ENCODE data around the gene ABO. TPM values are rescaled to one million over a fixed set of nuclear protein-coding genes. Genes with fewer than 3 reads are reported as not detected.

ABO gene
- total RNA-seq (ENCODE audit: low replicate concordance) = 3.7 and 5.6 TPM in 2 replicates
- long read RNA-seq, partial matches to known transcripts = 0 of 3 reads
- long read RNA-seq, other reads (novel, unspliced or antisense) = 3 of 3 reads

DNA sequence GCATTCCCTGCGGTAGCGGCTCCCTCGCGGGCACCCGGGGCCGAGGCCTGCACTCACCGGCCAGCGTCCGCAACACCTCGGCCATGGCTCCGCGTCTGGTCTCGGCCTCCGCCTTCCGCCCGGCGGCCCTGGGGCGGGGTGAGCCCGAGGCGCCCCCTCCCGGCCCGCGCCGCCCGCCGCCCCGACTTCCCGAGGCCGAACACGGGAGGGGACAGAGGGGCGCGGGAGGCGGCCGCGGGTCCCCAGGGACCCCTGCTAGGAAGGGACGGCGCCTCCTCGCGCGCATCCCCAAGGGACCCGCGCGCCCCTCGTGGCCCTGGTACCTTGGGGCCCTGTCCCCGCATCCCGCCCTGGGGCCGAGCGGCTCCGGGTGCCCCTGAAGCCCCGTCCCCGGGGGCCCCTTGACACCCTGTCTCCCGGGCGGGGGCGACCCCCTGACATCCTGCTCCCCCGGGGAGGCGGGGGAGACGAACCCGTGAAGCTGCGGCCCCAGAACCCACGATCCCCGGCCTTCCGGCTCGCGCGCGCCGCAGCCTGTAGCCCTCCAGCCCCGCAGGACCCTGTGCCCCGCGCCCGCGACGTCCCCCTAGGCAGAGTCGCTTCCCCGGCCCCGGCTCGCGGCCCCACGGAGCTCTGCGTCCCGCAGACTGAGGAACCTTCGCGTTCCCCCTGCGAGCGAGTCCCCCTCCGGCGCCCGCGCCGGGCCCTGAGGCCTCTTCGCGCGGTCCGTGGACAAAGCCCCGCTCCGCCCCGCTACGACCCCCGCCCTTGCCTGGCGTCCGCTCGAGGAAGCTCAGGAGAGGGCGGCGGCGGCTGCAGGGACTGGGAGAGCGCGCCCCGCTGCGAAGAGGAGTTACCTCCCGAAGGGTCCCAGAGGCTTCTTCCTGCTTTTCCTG is at the start of gene ABO:
ABO (minus strand) TSS at position 97 of the 896 bp plus-strand sequence.
- DNase-seq (ENCODE audit: extremely low spot score, unreplicated experiment) = peak; percentile 70
- Mint-ChIP-seq H3K27ac (no peak within 1 kb of the TSS), H3K4me3 (peak within 1 kb of the TSS; percentile 82), H3K9me3 (no peaks in the 10 kb centered on the region), H3K4me1 (ENCODE audit: unreplicated experiment) (peaks cover 7% of the 10 kb centered on the region), H3K27me3 (peaks cover 68% of the 10 kb centered on the region), H3K36me3 (no peaks in the 10 kb centered on the region)
- no peak for TF ChIP-seq CTCF (conservative IDR thresholded peaks at IDR 0.05)

GRCh38 chr9:133323991-133324703 is 49.1 kb upstream of the ABO start:
- no peak for TF ChIP-seq CTCF (conservative IDR thresholded peaks at IDR 0.05)
- Mint-ChIP-seq H3K36me3 (peaks cover 4% of the 10 kb centered on the region), H3K27ac (no peak overlapping the region), H3K27me3 (no peaks in the 10 kb centered on the region), H3K4me3 (no peak overlapping the region), H3K4me1 (ENCODE audit: unreplicated experiment) (no peaks in the 10 kb centered on the region), H3K9me3 (peaks cover 5% of the 10 kb centered on the region)
- no peak for DNase-seq (ENCODE audit: extremely low spot score, unreplicated experiment)

- H3K36me3 Mint-ChIP-seq = no peaks in the 10 kb centered on the region
- peaks cover 2% of the 10 kb centered on the region for H3K27me3 Mint-ChIP-seq
- no peak for TF ChIP-seq CTCF (conservative IDR thresholded peaks at IDR 0.05)
- H3K9me3 Mint-ChIP-seq = peaks cover 5% of the 10 kb centered on the region
- no peak overlapping the region for H3K4me3 Mint-ChIP-seq
- H3K27ac Mint-ChIP-seq = no peak overlapping the region
- no peak for DNase-seq (ENCODE audit: extremely low spot score, unreplicated experiment)
- no peaks in the 10 kb centered on the region for H3K4me1 Mint-ChIP-seq (ENCODE audit: unreplicated experiment)
These were observed 48.2 kb upstream of the ABO start for GRCh38 chr9:133323211-133323610.

GRCh38 chr9:133322701-133323100 is 47.7 kb upstream of the ABO start:
- Mint-ChIP-seq H3K36me3 (no peaks in the 10 kb centered on the region), H3K27ac (no peak overlapping the region), H3K27me3 (peaks cover 2% of the 10 kb centered on the region), H3K9me3 (peaks cover 5% of the 10 kb centered on the region), H3K4me1 (ENCODE audit: unreplicated experiment) (no peaks in the 10 kb centered on the region), H3K4me3 (no peak overlapping the region)
- no peak for TF ChIP-seq CTCF (conservative IDR thresholded peaks at IDR 0.05)
- DNase-seq (ENCODE audit: extremely low spot score, unreplicated experiment) = no peak

GRCh38 chr9:133321411-133321935 is 46.5 kb upstream of the ABO start:
- Mint-ChIP-seq H3K36me3 (no peaks in the 10 kb centered on the region), H3K27me3 (peaks cover 5% of the 10 kb centered on the region), H3K4me1 (ENCODE audit: unreplicated experiment) (no peaks in the 10 kb centered on the region), H3K27ac (no peak overlapping the region), H3K9me3 (peaks cover 5% of the 10 kb centered on the region), H3K4me3 (no peak overlapping the region)
- TF ChIP-seq CTCF (conservative IDR thresholded peaks at IDR 0.05) = no peak
- DNase-seq (ENCODE audit: extremely low spot score, unreplicated experiment) = no peak

All from type B pancreatic cell (in vitro differentiated cells).